HG02610 (cell line): ENCODE measurements around the gene CPS1.

Experiments used
- ATAC-seq: cut with Tn5 transposase; IDR thresholded peaks from one replicate; pipeline ENCODE4 v1.9.1; 2021; ENCODE audit warnings: mild to moderate bottlenecking, moderate library complexity; ENCODE audit not compliant: unreplicated experiment

Gene CPS1

DNA sequence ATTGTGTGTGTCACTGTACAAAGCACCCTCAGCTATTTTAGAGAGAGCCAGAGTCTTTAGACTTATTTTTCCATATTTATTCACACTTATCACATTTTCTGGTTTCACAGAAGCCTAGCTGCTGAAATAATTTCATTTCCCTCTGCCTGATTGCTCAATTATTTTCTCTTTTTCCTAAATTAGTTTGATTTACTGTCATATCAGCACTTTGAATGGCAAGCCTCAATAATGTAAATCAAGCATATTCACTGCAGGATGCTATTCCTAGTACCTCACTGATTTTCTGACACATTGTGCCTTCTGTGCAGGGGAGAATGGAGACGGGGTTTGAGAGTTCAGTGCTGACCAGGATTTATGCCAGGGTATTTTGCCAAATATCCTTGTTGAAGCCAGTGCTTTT lies 48.3 kb downstream of the CPS1 start:
- ATAC-seq: no peak

DNA sequence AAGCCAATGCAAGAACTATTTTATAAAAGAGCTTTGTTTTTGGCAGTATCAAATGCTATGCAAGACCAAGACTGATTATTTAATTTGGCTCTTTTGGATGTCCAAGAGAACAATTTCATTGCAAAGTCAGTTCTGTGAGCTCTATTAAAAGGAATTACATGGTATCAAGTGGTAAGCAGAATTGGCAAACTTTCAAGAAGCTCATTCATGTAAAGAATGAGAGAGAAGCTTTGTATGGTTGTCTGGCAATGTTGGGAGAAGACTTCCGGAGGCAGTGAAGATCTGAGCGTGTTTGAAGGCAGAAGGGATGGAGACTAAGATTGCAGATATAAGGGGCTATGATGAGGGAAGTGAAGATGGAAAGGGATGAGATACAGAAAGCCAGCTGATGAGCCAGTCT lies 49.6 kb downstream of the CPS1 start:
- ATAC-seq: no peak

DNA sequence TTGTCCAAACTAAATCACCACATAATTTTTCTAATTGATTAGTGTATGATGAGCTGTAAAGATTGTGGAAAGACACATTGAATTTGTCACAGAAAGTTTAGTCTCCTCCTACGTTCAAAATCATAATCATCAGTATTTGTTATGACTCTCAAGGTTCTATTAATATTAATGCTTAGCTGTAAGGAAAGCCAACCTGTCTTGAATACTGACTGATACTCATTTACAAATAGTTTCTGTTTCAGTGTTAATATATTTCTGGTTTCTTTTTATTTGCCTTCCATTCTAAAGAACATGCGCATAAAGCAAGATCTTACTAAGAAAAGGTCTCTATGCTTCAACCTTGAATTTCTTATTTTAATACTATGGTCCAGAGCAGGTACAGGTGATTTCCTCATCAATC lies 55.1 kb downstream of the CPS1 start:
- peak; percentile 54 for ATAC-seq

DNA sequence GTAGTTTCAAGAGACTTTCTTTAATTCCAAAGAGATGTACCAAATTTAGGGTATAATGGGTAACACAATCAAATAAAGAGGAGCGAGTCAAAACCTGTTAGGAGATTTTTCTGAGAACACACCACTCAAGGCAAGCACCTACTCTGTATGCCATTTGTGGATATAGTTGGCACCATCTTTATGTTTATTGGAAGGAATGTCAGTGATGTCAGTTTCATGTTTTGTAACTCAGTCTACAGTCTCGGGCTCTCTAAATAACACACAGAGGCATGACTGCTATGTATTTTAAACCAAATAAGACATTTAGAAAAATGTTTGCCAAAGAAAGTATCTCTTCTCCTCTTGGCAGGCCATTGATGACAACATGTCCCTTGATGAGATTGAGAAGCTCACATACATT lies 59.7 kb downstream of the CPS1 start:
- ATAC-seq: no peak

DNA sequence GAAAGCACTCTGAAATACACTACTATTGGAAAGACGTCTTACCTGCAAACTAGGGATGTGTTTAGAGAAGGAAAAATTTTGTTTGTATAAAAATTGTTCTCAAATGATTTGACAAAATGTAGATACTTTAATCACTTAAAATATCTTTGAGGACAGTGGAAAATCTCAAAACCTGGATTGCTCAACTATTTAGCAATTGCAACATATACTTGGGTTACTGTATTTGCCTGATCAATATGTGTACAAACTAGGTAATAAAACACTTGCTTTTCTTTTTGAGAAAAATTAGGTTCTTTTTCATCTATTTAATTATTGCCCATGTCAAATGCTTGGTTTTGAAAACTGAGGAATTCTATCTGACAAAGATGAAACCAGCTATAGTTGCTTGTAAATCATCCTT lies 60.9 kb downstream of the CPS1 start:
- no peak for ATAC-seq

DNA sequence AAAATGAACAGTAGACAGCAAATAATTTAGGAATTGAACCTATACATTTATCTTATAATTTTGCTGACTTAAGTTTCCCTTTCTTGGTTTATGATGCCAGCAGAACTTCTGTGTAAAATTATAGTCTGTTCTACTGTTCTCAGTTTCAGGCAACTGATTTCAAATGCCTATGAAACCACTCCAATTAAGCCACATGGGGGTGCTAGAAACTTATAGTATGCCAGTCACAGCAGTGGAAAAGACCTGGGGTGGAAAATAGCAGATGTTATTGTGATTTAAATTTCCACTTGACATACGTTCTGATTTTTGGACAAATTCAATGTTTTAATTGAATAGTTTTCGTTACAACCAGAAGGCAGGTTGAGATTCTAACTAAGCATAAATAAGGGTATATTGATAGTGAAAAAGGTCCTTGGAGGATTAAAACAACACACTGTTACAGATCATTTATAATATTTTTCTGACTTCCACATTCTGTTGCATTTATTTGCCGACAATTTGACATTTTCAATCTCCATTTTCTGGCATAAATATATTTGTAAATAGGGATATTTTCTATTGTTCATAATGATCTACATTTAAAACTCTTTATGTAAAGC lies 61.4 kb downstream of the CPS1 start:
- peak; percentile 67 for ATAC-seq

DNA sequence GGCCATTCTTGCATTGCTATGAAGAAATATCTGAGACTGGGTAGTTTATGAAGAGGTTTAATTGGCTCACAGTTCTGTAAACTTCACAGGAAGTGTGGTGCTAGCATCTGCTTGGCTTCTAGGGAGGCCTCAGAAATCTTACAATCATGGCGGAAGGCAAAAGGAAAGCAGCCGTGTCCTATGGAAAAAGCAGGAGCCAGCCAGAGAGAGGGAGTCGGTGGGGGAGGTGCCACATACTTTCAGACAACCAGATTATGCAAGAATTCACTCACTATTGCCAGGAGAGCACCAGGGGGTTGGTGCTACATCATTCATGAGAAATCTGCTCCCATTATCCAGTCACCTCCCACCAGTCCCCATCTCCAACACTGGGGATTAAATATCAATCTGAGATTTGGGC lies 64.1 kb downstream of the CPS1 start:
- ATAC-seq: no peak

DNA sequence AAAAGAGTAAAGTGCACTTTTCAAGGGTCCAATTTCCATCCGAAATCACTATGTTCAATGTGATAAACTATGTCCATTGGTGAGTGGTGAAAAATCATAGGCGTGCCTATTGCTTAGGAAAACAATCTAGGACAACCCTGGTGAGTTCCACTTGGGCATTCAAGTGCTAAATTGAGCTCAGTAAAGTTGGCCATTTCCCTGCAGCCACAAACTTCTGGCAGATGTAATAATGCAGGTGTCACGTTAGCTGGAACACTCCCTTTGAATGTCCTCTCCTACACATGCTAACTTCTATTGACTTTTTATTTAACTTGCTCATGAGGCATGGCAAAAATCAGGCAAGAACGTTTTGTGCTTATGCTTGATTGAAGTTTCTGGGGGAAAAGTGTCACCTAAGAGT lies 67.1 kb downstream of the CPS1 start:
- ATAC-seq: no peak

DNA sequence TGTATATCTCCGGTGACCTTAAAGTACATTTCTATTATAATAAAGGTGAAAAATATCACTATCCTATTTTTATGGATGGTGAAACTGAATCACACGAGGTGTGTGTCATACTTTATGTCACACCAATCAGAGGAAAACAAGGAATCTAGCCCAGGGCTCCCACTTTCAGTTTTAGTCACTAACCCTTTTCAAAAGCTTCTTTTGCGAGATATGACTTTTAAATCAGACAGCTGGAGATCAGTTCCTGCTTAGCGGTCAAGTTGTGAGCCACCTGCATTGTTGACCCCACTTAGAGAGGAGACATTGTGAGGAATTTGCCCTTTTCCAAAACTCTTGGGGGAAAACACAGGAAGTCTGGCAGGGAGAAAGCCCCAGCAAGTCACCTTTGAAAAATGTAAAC lies 70.5 kb downstream of the CPS1 start:
- ATAC-seq: no peak

DNA sequence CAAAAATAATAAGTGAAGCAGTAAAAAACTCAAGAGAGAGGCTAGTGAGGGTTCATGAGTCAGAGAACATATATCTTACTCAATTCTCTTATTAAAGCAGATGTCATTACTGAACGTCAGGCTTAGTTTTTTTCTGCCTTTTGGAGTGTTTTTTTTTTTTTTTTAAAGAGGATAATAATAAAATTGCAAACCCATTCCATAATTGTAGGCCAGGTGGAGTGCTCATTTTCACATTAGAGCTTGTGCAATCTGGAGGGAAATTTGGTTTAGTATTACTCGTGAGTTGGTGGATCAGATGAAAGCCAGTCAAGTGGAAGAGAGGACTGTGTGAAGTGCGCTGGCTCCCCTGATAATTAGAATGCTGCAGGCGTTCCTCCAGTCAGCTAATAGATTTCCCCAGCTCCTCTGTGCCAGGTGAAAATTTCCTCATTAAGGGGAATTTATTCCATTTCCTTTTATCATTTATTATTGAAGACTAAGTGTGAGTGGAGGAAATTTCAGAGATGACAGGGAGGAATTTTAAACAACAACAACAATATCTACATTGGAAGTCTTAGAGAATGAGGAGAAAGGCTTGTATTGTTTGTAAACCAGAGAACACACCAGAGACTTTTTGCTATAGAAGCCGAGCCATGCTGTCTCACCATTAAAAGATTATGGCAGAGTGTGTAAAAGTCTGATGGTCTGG lies 74.6 kb downstream of the CPS1 start:
- no peak for ATAC-seq

DNA sequence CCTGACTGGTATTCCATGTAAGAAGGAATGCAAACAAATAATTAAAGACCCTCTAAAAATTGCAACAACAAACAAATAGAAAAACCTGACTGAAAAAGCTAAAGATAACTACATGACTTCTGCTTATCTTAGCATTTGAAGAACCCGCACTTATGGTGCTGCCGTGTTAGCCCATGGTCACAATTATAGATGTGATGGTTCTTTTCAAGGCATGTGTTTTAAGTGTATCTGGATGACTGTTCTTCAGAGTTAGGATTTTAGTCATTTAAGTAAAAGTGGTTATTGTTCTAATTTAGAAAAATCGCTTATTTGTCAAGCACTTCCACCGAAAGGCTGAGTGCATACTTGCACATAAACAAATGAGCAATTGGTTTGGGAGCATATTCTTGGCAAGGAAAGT lies 77.3 kb downstream of the CPS1 start:
- no peak for ATAC-seq

DNA sequence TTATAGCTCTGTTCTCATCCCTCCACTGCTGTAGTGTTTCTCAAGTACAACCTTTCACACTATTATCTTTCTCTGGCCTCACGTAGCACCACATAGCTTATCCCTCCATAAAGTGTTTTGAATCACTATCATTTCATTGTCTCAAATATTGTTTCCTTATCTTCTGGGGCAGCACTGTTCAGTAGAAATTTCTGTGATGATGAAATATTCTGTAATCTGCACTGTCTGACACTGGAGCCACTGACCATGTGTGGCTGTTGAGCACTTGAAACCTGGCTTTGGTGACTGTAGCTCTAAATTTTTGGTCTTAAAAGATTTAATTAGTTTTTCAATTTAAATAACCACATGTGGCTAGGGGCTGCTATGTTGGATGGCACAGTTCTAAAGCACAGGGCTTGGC lies 78.9 kb downstream of the CPS1 start:
- ATAC-seq: no peak

DNA sequence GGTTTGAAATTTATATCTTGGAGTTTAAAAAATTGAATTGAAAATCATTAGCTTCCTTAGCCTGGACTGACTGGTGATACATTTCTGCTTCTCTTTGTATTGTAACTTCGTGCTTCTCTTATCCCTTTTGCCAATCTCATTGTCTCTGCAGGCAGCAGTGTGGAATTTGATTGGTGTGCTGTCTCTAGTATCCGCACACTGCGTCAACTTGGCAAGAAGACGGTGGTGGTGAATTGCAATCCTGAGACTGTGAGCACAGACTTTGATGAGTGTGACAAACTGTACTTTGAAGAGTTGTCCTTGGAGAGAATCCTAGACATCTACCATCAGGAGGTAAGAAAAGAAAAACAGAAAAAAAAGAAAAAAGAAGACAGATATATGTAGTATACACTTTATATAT lies 85.9 kb downstream of the CPS1 start:
- ATAC-seq: no peak

DNA sequence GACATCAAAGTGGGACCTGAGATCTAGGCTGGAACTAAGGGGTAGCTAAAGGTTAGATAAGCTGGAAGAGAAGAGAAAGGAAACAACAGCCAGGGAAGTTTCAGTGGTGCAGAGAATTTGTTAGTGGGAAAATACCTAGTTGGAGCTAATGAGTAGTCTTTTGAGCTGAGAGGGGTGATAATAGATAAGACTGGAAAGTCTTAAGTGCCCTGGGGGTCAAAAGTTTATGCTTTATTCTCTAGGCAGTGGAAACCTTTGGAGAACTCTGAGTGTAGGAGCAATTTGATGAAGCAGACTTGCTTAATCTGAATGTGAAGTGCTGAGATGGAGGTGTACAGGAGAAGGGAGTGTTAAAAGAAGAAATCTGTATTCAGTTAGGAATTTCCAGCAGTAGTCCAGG lies 90.8 kb downstream of the CPS1 start:
- ATAC-seq: no peak

DNA sequence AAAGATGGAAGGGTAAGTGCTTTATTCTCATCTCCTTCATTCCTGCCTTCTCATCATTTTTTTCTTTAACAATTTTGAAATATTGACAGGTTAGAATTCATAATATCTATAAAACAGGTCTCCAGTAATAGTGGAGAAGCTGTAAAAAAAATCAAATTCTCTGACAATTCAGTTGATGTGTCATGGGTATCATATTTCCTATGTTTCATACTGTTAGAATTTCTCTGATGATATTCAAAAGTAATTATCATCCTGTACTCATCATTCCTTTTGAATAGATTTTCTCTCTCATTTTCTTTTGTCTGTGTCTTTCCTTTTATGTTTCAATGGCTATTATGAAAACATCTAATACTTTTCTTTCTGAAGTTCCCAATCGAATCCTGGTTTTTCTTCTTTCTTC lies 97.7 kb downstream of the CPS1 start:
- ATAC-seq: no peak

DNA sequence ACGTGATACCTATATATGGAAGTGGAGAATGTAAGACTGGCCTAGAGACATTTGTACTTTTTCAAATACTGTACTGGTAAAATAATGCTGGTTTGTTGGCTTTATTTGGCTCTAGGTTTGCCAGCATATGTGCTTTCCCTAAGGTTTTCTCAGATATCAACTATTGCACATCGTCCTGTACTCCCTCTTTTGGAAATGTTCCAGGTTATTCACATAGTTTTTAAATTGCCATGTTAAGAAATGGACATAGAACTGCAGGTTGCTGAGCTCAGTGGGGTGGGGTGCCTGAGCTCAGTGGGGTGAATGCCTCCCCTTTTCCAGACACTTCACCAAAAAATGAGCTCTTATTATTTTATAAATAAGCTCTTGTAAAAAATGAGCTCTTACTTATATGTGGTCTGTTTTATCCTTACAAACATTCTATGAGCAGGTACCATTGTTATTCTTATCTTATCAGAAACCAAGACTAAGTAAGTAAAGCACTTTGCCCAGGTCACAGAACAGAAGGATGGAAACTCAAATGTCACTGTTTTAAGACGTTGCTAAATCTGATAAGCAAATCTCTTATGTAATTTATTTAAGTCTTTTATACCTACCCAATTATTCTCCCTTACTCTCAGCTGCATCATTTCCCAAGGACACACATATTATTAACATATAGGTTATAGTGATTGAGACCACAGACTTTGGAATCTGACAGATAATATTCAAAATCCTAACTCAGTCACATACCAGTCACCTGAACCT lies 99.0 kb downstream of the CPS1 start:
- ATAC-seq: no peak

DNA sequence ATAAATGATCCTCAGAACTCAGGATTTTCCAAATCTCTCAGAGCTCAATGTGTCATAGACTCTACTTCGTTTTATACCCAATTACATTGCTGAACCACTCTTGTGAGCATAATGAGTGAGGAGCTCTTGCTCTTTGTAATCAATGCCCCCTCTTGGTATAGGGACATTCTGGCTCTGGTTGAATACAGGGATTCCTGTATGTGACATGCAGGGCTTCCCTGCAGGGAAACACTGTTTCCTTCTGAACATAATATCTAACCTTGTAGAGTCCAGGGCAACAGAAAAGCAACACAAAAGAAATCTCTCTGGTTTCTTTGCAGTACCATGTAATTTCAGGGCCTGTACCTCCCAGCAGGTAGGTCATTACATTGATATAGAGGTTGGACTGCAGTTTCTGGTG lies 101.5 kb downstream of the CPS1 start:
- ATAC-seq: no peak

DNA sequence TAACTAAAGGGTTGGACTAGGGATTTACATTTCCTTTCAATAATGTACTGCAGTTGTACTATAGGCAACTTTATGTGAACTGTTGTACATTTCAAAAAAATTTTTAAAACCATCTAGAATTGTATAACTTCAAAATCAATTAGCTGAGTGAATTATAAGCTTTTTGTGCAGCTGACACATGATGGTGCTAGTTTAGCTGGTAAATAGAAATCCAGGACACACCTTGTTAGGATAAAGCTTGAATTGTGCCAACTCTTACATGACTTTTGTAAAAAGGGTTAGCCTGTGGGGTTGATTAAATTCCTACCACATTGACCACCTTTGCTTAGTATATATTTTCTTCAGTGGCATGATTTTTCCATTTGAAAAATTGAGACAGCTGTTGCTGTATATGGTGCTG lies 104.4 kb downstream of the CPS1 start:
- no peak for ATAC-seq

DNA sequence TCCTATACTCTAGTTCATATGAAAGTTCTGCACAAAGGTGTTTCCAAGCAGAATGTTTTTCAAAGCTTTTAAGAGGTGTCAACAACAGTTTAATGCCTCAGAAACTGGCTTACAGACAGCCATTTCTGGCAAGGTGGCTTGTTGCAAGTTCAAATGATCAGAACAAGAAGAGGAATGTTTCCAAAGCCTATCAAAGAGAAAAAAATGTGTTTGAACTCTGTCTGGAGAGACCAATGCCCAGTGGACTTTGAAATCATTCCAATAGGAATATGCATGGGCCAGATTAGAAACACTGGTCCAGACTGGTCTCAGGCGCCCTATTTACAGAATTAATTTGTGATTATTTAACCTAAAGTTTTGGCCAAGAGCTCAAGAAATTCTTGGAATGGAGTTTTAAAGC lies 106.2 kb downstream of the CPS1 start:
- no peak for ATAC-seq

DNA sequence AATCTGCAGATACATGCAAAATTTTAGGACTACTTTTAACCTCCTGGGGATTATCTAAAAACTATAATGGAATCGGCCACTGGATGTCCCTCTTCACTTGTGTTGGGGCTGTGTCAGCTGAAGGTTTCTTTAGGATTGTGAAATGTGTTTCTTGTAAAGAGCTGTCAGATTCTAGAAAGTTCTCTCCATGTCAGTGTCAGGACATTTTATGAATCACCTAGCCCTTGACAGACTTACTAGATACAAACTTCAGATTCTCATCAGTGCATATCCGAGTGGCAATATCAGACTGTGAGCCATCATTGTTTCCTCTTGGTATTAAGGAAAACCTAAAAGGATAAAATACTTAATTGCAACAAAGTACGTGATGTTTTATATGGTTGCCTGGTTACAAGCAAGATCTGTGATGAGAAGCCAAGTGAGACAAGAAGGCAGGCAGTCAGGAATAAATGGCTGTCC lies 107.3 kb downstream of the CPS1 start:
- ATAC-seq: no peak

DNA sequence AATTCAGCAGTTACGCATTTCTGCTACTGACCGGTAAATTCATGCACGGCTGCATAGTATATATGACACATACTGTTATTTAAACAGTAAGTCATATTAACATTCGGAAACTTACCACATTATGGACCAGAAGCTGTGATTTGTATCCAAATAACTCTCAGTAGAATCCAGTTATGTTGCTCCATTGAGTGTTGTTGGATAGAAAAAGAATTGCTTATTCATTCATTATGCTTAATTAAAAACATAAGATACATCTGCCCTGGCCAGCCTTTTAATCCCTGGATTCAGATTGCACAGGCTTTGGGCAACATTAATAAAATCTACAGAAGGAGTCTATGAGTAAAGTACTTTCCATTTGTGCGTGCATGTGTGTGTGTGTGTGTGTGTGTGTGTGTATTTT lies 111.3 kb downstream of the CPS1 start:
- ATAC-seq: no peak

DNA sequence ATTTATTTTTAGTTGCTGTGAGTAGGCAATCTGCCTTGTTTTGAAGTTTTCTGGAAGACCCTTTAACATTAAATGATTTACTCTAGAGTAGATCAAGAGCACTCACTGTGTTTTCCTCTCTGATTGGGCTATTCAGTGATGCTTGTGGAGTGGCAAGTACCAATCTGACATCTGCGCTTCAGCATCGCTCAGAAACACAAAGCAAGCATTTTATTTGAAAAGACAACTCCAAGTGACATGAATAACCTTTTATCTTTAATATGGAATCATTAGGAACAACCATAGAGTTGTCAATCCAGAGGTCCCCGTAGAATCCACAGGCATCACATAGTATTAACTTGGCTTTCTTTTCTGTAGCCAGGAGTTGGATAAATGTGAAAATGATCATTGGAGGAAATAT lies 114.7 kb downstream of the CPS1 start:
- ATAC-seq: no peak
